Stimulated activated CD8-positive, alpha-beta memory T cell treated with anti-CD3 and anti-CD28 coated beads, Interleukin-7, amount 100 ng/mL, for 48 hours (primary cell): Measurements from ENCODE around the gene HEPN1.
A peak's percentile ranks its signal among the peaks of the same experiment; 100 is the strongest.
"Not testable (repeated sequence)": the region's sequence is repeated elsewhere in the genome, so short reads cannot be mapped to it uniquely, and the experiment has no call there.

Experiments
- DNase-seq, 2 donors: peaks; one replicate each; pipeline ENCODE4 v3.0.0-alpha.2; 2020; ENCODE audit warnings: low read depth in 1 of 2; ENCODE audit errors: extremely low read depth in 1 of 2

The HEPN1 gene

GRCh38 chr11:124938206-124938765, 19.2 kb downstream of the HEPN1 start:
- no peak for DNase-seq

GRCh38 chr11:124938970-124939369, 19.9 kb downstream of the HEPN1 start:
- DNase-seq, result no peak

- DNase-seq, result no peak
These were observed 22.7 kb downstream of the HEPN1 start for GRCh38 chr11:124941703-124942102.

GRCh38 chr11:124942466-124943253, 23.6 kb downstream of the HEPN1 start:
- DNase-seq, result no peak

- DNase-seq, result no peak
These were observed 24.2 kb downstream of the HEPN1 start for GRCh38 chr11:124943254-124943616.

- DNase-seq, result no peak
These were observed 24.7 kb downstream of the HEPN1 start for GRCh38 chr11:124943741-124944140.

GRCh38 chr11:124944565-124944964, 25.5 kb downstream of the HEPN1 start:
- no peak for DNase-seq

GRCh38 chr11:124945826-124946225, 26.8 kb downstream of the HEPN1 start:
- no peak for DNase-seq

- no peak for DNase-seq
These were observed 27.7 kb downstream of the HEPN1 start for GRCh38 chr11:124946735-124947141.

GRCh38 chr11:124950601-124951330, 31.7 kb downstream of the HEPN1 start:
- no peak for DNase-seq

- DNase-seq, result no peak
These were observed 32.3 kb downstream of the HEPN1 start for GRCh38 chr11:124951341-124951740.

- DNase-seq, result peak; percentile 89 to 96
These were observed 34.9 kb downstream of the HEPN1 start, which contains the start of gene CCDC15 for GRCh38 chr11:124953753-124954589. CCDC15 (plus strand) TSS chr11:124954202; CDS start chr11:124954733, 531 bp downstream.

- no peak for DNase-seq
These were observed 35.5 kb downstream of the HEPN1 start for GRCh38 chr11:124954590-124954955.

GRCh38 chr11:124955035-124955434, 36.0 kb downstream of the HEPN1 start:
- no peak for DNase-seq

GRCh38 chr11:124961972-124962609, 43.0 kb downstream of the HEPN1 start:
- no peak for DNase-seq

- not testable (repeated sequence) for DNase-seq
These were observed 49.1 kb downstream of the HEPN1 start for GRCh38 chr11:124968197-124968596.
